ENCODE results near the gene MRNIP. TPM values are rescaled to one million over a fixed set of nuclear protein-coding genes. Genes with fewer than 3 reads are reported as not detected.
"Not testable (repeated sequence)": the region's sequence is repeated elsewhere in the genome, so short reads cannot be mapped to it uniquely, and the experiment has no call there.

Gene MRNIP
- total RNA-seq, 1 donor from 2014 or later: 25.4 TPM

GRCh38 chr5:179872055-179872827 is 13.6 kb upstream of the MRNIP start:
- Histone ChIP-seq H3K27ac (no peak overlapping the region), H3K36me3 (peaks cover 71% of the 10 kb centered on the region), H3K4me1 (no peaks in the 10 kb centered on the region), H3K9me3 (no peaks in the 10 kb centered on the region), H3K4me3 (no peak overlapping the region), H3K27me3 (no peaks in the 10 kb centered on the region)
- no peak for ATAC-seq
- DNase-seq: no peak
- TF ChIP-seq CTCF (IDR thresholded peaks at IDR 0.05): no peak
- intact Hi-C loops (cut with DNase I): no loop called here

- ATAC-seq; H3K9me3 ChIP-seq; H3K4me3 ChIP-seq; H3K4me1 ChIP-seq; DNase-seq; intact Hi-C loops (cut with DNase I); H3K27me3 ChIP-seq; H3K27ac ChIP-seq: not testable (repeated sequence)
- H3K36me3 ChIP-seq: peaks cover 73% of the 10 kb centered on the region
Measured at GRCh38 chr5:179871533-179871932, 12.9 kb upstream of the MRNIP start.

GRCh38 chr5:179870952-179871351 is 12.3 kb upstream of the MRNIP start:
- Histone ChIP-seq H3K4me1 (no peaks in the 10 kb centered on the region), H3K36me3 (peaks cover 71% of the 10 kb centered on the region), H3K27me3 (no peaks in the 10 kb centered on the region), H3K4me3 (no peak overlapping the region), H3K9me3 (no peaks in the 10 kb centered on the region), H3K27ac (no peak overlapping the region)
- TF ChIP-seq CTCF (IDR thresholded peaks at IDR 0.05): no peak
- ATAC-seq (no peak), DNase-seq (no peak)
- intact Hi-C loops (cut with DNase I): no loop called here

GRCh38 chr5:179870403-179870903 is 11.8 kb upstream of the MRNIP start:
- H3K27me3 ChIP-seq: no peaks in the 10 kb centered on the region
- no peak overlapping the region for H3K4me3 ChIP-seq
- peaks cover 71% of the 10 kb centered on the region for H3K36me3 ChIP-seq
- no peaks in the 10 kb centered on the region for H3K4me1 ChIP-seq
- TF ChIP-seq CTCF (IDR thresholded peaks at IDR 0.05): peak; percentile 42
- no peaks in the 10 kb centered on the region for H3K9me3 ChIP-seq
- intact Hi-C loops (cut with DNase I): no loop called here
- peak; percentile 73 for ATAC-seq
- no peak overlapping the region for H3K27ac ChIP-seq
- peak; percentile 84 for DNase-seq

- H3K36me3 ChIP-seq: peaks cover 70% of the 10 kb centered on the region
- no peaks in the 10 kb centered on the region for H3K4me1 ChIP-seq
- DNase-seq (no peak), ATAC-seq (no peak)
- no peak overlapping the region for H3K4me3 ChIP-seq
- H3K9me3 ChIP-seq: no peaks in the 10 kb centered on the region
- TF ChIP-seq CTCF (IDR thresholded peaks at IDR 0.05): no peak
- intact Hi-C loops (cut with DNase I): no loop called here
- H3K27me3 ChIP-seq: no peaks in the 10 kb centered on the region
- no peak overlapping the region for H3K27ac ChIP-seq
Measured at GRCh38 chr5:179869641-179870402, 11.2 kb upstream of the MRNIP start.

GRCh38 chr5:179869101-179869500 is 10.5 kb upstream of the MRNIP start:
- intact Hi-C loops (cut with DNase I): no loop called here
- no peaks in the 10 kb centered on the region for H3K9me3 ChIP-seq
- H3K27ac ChIP-seq: no peak overlapping the region
- H3K36me3 ChIP-seq: peaks cover 66% of the 10 kb centered on the region
- ATAC-seq (no peak), DNase-seq (no peak)
- TF ChIP-seq CTCF (IDR thresholded peaks at IDR 0.05): no peak
- no peaks in the 10 kb centered on the region for H3K4me1 ChIP-seq
- no peak overlapping the region for H3K4me3 ChIP-seq
- H3K27me3 ChIP-seq: no peaks in the 10 kb centered on the region

Measured in upper lobe of right lung (tissue), 1 donor.